ENCODE data around the gene PEAK3.

PEAK3 gene

DNA sequence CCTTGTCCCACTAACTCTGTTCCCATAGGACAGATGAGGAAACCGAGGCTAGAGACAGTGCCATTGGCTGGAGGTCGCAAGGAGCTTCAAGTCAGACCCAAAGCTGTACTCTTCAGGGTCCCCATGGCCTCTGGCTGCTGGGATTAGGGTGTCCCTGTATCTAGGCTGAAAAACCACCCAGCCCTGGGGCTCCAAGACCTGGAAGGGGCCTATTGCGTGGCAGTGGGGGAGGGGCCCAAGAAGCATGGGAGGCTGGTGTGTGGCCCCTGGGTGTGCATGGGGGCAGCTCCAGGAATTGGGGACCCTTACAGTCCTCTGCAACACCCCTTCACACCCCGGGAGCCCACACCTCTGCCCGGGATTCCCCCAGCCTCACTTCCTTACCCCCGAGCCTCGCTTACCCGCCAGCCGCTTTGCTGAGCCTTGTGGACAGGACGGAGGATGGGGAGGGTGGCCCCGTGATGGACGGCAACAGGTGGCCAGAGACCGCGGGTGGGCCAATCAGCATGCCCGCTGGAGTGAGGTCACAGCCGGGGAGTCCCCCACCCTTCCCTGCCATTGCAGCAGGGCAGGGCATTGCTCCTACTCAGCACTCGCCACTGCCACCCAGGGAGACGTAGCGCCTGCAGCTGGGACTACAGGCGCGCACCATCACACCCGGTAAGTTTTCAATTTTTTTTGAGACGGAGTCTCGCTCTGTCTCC lies 25.8 kb downstream of the PEAK3 start, which contains the start of gene JSRP1:
TSS of gene JSRP1 (minus strand) at position 436 of the 704 bp plus-strand sequence. CDS start 1,103 bp downstream, outside the sequence.
- Histone ChIP-seq H3K4me1 (ENCODE audit: control insufficient read depth, insufficient read depth, low read length) (no peaks in the 10 kb centered on the region), H3K27me3 (ENCODE audit: control insufficient read depth, insufficient read depth, low read length) (no peaks in the 10 kb centered on the region), H3K36me3 (ENCODE audit: control insufficient read depth, insufficient read depth, low read length) (no peaks in the 10 kb centered on the region), H3K9me3 (ENCODE audit: control insufficient read depth, insufficient read depth, low read length) (no peaks in the 10 kb centered on the region), H3K9ac (ENCODE audit: low read depth, low read length) (no peak within 1 kb of the TSS), H3K4me3 (ENCODE audit: low read depth, low read length) (no peak within 1 kb of the TSS)

- no peaks in the 10 kb centered on the region for H3K27me3 ChIP-seq (ENCODE audit: control insufficient read depth, insufficient read depth, low read length)
- H3K9me3 ChIP-seq (ENCODE audit: control insufficient read depth, insufficient read depth, low read length): no peaks in the 10 kb centered on the region
- no peak overlapping the region for H3K4me3 ChIP-seq (ENCODE audit: low read depth, low read length)
Observed at GRCh38 chr19:2255112-2255845, 26.7 kb downstream of the PEAK3 start.

DNA sequence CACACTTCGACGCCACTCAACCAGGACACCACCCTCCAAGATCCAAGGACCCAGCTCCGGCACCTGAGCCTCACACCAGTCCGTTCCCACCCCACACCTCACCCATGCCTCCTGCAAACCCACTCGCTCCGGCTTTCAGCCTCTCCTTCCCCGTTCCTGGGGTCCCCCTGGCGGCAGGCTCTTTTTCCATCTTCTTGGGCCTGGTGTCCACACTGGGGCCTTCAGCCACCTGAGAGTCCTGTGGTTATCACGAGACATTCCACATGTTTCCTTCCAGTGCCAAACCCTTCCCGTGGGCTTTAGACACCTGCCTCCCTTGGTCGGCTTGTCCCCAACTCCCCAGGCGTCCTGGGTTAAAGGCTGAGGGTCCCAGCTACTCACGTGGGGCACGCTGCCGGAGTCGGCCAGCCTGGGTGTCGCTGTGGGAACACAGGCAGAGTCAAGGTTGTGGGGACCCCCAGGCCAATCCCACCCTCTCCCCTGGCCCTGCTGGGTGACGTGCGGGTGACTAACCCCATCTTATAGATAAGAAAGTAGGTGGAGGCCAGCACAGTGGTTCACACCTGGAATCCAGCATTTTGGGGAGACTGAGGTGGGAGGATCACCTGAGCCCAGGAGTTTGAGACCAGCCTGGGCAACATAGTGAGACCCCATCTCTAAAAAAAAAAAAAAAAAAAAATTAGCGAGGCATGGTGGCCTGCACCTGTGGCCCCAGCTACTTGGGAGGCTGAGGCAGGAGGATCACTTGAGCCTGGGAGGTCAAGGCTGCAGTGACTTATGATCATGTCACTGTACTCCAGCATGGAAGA lies 27.7 kb downstream of the PEAK3 start:
- H3K27me3 ChIP-seq (ENCODE audit: control insufficient read depth, insufficient read depth, low read length): no peaks in the 10 kb centered on the region
- H3K9me3 ChIP-seq (ENCODE audit: control insufficient read depth, insufficient read depth, low read length): no peaks in the 10 kb centered on the region
- H3K4me1 ChIP-seq (ENCODE audit: control insufficient read depth, insufficient read depth, low read length): no peaks in the 10 kb centered on the region
- H3K36me3 ChIP-seq (ENCODE audit: control insufficient read depth, insufficient read depth, low read length): no peaks in the 10 kb centered on the region
- no peak overlapping the region for H3K9ac ChIP-seq (ENCODE audit: low read depth, low read length)
- H3K4me3 ChIP-seq (ENCODE audit: low read depth, low read length): peak overlapping the region; percentile 60

More at GRCh38 chr19:2255112-2255845, 26.7 kb downstream of the PEAK3 start:
- Histone ChIP-seq H3K36me3 (ENCODE audit: control insufficient read depth, insufficient read depth, low read length) (no peaks in the 10 kb centered on the region), H3K4me1 (ENCODE audit: control insufficient read depth, insufficient read depth, low read length) (no peaks in the 10 kb centered on the region), H3K9ac (ENCODE audit: low read depth, low read length) (no peak overlapping the region)

DNA sequence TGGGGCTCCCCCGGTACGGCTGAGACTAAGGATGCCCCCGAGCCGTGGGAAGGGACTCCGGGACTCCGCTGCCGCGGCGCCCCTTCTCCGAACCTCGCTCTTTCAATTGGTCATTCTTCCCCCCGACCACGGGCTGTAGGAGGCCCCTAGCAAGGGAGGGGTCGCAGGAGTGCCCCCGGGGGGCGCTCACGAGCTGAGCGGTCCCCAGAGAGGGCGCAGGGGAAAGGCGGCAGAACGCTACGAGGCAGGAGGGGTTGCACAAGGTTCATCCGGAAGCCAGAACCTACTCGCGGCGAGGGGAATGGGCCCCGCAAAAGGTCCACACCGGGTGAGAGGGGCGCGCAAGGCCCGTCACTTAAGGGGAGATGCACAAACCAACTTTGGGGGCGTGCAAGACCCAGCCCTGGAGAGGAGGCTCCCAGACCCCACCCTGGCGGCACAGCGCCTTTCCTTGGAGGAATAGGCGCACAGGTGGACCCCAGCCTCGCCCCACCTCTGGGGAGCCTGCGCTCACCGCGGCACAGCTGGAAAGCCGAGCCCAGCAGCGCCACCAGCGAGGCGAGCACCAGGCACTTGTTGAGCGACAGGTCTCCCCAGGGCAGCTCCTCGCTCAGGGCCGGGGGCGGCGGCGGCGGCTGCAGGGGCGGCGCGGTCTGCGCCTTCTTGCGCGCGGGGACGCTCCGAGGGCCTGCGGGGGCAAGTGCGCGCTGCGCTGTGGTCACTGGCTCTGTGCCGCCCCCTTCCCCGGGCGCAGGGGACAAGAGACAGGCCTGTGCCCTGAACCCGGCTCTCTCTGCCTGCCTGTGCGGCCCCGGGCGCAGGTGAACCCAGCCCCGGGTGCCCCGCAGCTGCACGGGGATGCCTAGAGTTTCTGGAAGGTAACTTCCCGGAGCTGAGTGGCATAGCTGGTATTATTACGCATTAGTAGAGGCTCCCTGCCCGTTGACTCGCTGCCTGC lies 28.6 kb downstream of the PEAK3 start:
- Histone ChIP-seq H3K4me1 (ENCODE audit: control insufficient read depth, insufficient read depth, low read length) (no peaks in the 10 kb centered on the region), H3K36me3 (ENCODE audit: control insufficient read depth, insufficient read depth, low read length) (no peaks in the 10 kb centered on the region), H3K9me3 (ENCODE audit: control insufficient read depth, insufficient read depth, low read length) (no peaks in the 10 kb centered on the region), H3K9ac (ENCODE audit: low read depth, low read length) (no peak overlapping the region), H3K4me3 (ENCODE audit: low read depth, low read length) (peak overlapping the region; percentile 60), H3K27me3 (ENCODE audit: control insufficient read depth, insufficient read depth, low read length) (no peaks in the 10 kb centered on the region)

DNA sequence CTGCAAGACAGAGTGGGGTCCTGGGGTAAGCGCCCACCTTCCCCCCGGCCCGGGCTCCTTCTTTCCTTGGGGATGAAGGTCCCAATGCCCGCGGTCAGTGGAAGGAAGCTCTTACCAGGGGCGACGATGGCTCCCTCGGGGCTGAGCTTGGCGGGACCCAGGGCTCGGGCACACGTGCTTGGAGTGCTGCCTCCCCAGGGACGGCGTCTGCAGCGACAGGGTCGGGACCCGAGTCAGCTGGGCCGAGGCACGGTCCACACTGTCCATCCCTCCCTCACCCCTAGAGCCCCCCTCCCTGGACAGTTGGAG lies 29.2 kb downstream of the PEAK3 start:
- no peak overlapping the region for H3K9ac ChIP-seq (ENCODE audit: low read depth, low read length)
- H3K4me3 ChIP-seq (ENCODE audit: low read depth, low read length): peak overlapping the region; percentile 60

GRCh38 chr19:2252055-2252796 lies 29.7 kb downstream of the PEAK3 start:
- Histone ChIP-seq H3K4me1 (ENCODE audit: control insufficient read depth, insufficient read depth, low read length) (no peaks in the 10 kb centered on the region), H3K4me3 (ENCODE audit: low read depth, low read length) (no peak overlapping the region), H3K9me3 (ENCODE audit: control insufficient read depth, insufficient read depth, low read length) (no peaks in the 10 kb centered on the region), H3K36me3 (ENCODE audit: control insufficient read depth, insufficient read depth, low read length) (peaks cover 4% of the 10 kb centered on the region), H3K9ac (ENCODE audit: low read depth, low read length) (no peak overlapping the region), H3K27me3 (ENCODE audit: control insufficient read depth, insufficient read depth, low read length) (no peaks in the 10 kb centered on the region)

More for the DNA sequence above, 29.2 kb downstream of the PEAK3 start:
- no peaks in the 10 kb centered on the region for H3K4me1 ChIP-seq (ENCODE audit: control insufficient read depth, insufficient read depth, low read length)
- no peaks in the 10 kb centered on the region for H3K36me3 ChIP-seq (ENCODE audit: control insufficient read depth, insufficient read depth, low read length)
- H3K9me3 ChIP-seq (ENCODE audit: control insufficient read depth, insufficient read depth, low read length): no peaks in the 10 kb centered on the region
- no peaks in the 10 kb centered on the region for H3K27me3 ChIP-seq (ENCODE audit: control insufficient read depth, insufficient read depth, low read length)

DNA sequence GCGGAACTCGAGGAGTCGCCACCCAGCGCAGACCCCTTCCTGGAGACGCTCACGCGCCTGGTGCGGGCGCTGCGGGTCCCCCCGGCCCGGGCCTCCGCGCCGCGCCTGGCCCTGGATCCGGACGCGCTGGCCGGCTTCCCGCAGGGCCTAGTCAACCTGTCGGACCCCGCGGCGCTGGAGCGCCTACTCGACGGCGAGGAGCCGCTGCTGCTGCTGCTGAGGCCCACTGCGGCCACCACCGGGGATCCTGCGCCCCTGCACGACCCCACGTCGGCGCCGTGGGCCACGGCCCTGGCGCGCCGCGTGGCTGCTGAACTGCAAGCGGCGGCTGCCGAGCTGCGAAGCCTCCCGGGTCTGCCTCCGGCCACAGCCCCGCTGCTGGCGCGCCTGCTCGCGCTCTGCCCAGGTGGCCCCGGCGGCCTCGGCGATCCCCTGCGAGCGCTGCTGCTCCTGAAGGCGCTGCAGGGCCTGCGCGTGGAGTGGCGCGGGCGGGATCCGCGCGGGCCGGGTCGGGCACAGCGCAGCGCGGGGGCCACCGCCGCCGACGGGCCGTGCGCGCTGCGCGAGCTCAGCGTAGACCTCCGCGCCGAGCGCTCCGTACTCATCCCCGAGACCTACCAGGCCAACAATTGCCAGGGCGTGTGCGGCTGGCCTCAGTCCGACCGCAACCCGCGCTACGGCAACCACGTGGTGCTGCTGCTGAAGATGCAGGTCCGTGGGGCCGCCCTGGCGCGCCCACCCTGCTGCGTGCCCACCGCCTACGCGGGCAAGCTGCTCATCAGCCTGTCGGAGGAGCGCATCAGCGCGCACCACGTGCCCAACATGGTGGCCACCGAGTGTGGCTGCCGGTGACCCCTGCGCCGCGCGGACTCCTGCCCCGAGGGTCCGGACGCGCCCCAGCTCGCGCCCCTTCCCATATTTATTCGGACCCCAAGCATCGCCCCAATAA lies 30.6 kb downstream of the PEAK3 start:
- Histone ChIP-seq H3K4me1 (ENCODE audit: control insufficient read depth, insufficient read depth, low read length) (no peaks in the 10 kb centered on the region), H3K36me3 (ENCODE audit: control insufficient read depth, insufficient read depth, low read length) (peaks cover 12% of the 10 kb centered on the region), H3K9ac (ENCODE audit: low read depth, low read length) (no peak overlapping the region), H3K9me3 (ENCODE audit: control insufficient read depth, insufficient read depth, low read length) (no peaks in the 10 kb centered on the region), H3K4me3 (ENCODE audit: low read depth, low read length) (no peak overlapping the region), H3K27me3 (ENCODE audit: control insufficient read depth, insufficient read depth, low read length) (no peaks in the 10 kb centered on the region)

DNA sequence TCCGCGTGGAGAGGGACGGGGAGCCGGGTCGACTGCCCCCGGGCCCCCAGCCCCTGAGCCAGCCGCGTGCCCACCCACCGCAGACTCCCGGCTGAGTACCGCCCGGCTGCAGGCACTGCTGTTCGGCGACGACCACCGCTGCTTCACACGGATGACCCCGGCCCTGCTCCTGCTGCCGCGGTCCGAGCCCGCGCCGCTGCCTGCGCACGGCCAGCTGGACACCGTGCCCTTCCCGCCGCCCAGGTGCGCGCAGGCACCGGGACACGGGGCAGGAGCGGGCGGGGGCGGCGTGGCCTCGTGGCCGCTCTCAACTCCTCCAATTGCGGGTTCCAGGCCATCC lies 31.2 kb downstream of the PEAK3 start:
- Histone ChIP-seq H3K4me3 (ENCODE audit: low read depth, low read length) (no peak overlapping the region), H3K4me1 (ENCODE audit: control insufficient read depth, insufficient read depth, low read length) (no peaks in the 10 kb centered on the region), H3K9ac (ENCODE audit: low read depth, low read length) (no peak overlapping the region), H3K27me3 (ENCODE audit: control insufficient read depth, insufficient read depth, low read length) (no peaks in the 10 kb centered on the region), H3K9me3 (ENCODE audit: control insufficient read depth, insufficient read depth, low read length) (no peaks in the 10 kb centered on the region), H3K36me3 (ENCODE audit: control insufficient read depth, insufficient read depth, low read length) (peaks cover 19% of the 10 kb centered on the region)

DNA sequence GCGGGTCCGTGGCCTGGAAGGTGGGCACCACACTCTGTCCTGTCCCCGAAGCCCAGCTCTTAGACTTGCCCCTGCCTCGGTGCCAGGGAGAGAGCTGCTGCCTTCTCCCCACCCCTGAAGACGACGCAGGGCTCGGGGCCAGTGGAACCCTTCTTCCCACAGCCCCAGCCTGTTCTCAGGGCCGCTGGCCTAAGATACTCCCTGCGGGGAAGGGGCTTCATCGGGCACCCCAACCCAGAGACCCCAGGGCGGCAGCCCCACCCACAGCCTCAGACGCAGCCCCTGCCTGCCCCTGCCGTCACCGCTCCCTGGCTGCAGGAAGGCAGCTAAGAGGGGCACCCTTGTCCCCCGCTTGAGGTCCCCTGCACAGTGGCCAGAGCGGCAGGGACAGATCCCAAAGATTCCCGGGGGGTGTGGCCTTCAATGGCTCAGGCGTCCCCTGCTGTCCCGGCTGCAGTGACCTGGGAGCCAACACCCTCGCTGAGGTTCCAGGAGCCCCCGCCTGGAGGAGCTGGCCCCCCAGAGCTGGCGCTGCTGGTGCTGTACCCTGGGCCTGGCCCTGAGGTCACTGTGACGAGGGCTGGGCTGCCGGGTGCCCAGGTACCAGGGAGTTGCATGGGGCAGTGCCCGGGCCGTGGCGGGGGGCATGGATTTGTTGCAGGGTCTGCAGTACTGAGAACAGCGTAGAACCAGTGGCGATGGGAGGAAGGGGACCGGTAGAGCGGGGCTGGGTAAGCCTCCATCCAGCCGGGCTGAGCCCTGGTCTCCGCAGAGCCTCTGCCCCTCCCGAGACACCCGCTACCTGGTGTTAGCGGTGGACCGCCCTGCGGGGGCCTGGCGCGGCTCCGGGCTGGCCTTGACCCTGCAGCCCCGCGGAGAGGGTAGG lies 31.9 kb downstream of the PEAK3 start:
- Histone ChIP-seq H3K9ac (ENCODE audit: low read depth, low read length) (no peak overlapping the region), H3K27me3 (ENCODE audit: control insufficient read depth, insufficient read depth, low read length) (no peaks in the 10 kb centered on the region), H3K36me3 (ENCODE audit: control insufficient read depth, insufficient read depth, low read length) (peaks cover 25% of the 10 kb centered on the region), H3K9me3 (ENCODE audit: control insufficient read depth, insufficient read depth, low read length) (no peaks in the 10 kb centered on the region), H3K4me3 (ENCODE audit: low read depth, low read length) (no peak overlapping the region), H3K4me1 (ENCODE audit: control insufficient read depth, insufficient read depth, low read length) (no peaks in the 10 kb centered on the region)

Measured in iPS-15b (cell line).